ENCODE measurements around the gene SMIM17.
"Not testable (repeated sequence)": the region's sequence is repeated elsewhere in the genome, so short reads cannot be mapped to it uniquely, and the experiment has no call there.

The SMIM17 gene

DNA sequence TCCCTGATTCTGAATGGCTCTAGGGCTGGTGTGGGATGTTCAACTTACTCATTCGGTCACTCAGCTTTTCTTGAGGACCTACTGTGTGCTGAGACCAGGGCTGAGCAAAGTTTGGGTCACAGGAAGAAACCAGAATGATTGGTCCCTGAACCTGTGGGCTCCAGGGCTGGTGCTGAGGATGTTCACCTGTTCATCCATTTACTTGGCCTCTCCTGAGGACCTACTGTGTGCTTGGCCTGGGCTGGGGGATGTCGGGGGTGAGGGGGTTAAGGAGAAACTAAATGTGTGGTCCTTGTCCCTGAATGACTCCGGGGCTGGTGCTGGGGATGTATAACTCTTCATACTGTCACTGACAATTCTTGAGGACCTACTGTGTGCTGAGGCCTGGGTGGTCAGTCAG is 18.3 kb downstream of the SMIM17 start:
- DNase-seq, result no peak

DNA sequence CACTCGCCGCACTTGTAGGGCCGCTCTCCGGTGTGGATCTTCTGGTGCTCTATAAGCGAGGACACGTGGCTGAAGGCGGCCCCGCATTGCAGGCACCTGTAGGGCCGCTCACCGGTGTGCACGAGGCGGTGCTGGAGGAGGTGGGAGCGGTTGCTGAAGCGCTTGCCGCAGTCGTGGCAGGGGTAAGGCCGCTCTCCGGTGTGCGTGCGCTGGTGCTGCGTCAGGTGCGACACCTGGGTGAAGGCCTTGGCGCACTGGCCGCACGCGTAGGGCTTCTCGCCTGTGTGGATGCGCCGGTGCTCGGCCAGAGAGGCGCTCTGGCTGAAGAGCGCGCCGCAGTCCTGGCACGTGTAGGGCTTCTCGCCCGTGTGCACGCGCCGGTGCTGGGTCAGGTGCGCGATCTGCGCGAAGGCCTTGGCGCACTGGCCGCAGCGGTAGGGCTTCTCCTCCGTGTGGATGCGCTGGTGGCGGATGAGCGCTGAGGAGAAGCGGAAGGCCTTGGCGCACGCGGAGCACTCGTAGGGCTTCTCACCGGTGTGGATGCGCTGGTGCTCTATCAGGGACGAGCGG is 21.1 kb downstream of the SMIM17 start:
- DNase-seq, result no peak

DNA sequence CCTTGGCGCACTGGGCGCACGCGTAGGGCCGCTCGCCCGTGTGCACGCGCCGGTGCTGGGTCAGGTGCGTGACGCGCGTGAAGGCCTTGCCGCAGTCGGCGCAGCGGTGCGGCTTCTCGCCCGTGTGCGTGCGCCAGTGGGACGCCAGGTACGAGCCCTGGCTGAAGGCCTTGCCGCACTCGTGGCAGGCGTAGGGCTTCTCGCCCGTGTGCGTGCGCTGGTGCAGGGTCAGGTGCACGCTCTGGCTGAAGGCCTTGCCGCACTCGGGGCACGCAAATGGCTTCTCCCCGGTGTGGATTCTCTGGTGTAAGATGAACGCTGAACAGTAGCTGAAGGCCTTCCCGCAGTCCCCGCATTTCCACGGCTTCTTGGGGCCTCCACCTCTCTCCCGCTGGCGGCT is 21.6 kb downstream of the SMIM17 start:
- DNase-seq, result no peak

DNA sequence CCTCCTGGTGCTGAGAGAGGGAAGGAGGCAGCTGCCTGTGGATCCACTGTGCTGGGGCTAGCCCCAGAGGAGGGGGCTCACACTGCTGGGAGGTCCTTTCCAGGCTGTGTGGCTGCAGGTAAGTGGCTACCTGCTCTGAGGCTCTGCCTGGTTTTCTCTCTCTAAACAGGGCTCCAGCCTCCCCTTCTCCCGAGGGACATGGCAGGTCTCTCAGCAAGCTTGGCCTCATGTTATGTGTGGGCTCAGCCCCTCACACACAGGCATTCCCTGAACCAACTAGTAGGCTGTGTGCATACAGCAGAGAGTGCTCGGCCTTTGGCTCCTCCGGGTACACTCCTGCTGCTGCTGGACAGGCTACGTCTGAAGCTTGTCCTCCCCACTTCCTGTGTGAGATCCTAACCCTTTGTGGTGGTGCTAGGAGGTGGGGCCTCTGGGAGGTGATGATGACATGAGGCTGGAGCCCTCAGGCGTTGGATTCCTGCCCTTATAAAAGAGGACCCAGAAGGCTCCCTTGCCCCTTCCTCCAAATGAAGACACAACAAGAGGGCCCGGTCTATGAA is 24.4 kb downstream of the SMIM17 start:
- no peak for DNase-seq

DNA sequence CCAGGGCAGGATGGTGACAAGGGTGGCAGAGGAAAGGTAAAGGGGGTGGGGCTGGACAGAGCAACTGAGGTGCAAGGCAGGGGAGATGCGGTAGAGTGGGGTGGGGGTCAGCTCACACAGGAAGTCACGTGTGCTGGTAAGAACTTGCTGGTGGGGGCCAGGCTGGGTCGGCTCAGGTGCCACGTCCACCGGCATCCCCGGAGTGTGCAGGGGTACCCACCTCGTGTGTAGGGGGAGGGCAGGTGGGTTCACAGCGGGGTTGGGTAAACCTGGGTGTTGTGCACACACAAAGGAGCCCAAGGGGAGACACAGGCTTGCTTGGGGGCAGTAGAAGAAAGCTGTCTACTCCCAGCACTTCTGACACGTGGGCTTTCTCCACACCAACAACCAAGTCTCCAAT is 25.7 kb downstream of the SMIM17 start:
- no peak for DNase-seq

DNA sequence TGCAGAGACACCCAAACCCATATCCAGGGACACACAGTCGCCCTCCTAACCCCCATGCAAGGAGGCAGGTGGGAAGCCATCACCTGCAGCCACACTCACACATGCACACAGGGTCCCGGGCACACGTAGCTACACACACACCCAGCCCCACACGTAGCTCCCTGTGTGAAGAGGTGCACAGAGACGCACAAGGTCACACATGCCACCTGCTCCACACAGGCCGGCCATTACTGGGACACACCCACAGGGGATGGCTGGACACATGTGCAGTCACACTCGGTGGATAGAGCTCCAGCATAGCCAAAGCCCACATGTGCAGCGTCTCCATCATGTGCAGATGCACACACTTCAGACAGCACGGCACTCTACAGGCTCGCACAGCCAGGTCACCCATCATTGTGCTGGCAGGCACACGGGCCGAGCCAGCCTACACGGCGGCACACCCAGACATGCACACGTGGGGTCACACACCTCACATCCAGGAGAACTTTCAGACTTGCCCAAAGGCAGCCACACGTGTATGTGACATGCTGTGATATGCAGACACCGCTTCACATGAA is 27.5 kb downstream of the SMIM17 start:
- DNase-seq, result no peak

DNA sequence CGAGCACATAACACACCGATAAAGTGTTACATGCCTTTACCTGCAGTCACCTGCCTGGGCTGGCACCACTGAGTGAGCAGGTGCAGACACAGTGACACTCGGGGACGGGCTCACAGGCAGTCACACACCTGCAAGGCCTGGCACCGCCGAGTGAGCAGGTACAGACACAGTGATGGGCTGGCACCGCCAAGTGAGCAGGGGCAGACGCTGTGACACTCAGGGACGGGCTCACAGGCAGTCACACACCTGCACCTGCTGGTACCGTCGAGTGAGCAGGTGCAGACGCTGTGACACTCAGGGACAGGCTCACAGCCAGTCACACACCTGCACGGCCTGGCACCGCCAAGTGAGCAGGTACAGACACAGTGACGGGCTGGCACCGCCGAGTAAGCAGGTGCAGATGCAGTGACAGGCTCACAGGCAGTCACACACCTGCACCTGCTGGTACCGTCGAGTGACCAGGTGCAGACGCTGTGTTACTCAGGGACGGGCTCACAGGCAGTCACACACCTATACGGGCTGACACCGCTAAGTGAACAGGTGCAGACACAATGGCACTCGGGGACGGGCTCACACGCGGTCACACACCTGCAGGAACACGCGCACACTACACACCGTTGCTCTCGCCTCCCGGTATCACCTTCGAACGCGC is 28.1 kb downstream of the SMIM17 start:
- DNase-seq, result no peak

DNA sequence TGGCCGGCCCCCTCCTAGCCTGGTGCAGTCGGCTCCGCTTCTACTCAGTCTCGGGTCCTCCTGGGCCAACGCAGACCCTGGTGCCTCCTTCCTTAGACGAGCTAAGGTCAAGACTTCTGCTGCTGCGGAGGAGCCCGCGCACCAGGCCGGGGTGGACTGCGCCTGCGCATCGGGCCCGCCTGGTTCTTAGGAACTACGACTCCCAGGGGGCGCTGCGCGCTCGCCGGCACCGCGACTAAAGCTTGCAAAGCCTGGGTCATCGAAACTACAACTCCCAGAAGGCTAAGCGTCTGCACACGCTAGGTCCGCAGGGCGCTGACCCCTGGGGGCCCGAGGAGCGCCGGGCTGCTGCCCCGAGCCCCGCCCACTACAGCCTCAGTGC is 28.6 kb downstream of the SMIM17 start, which contains the start of gene ZNF835:
ZNF835 (minus strand) TSS at position 145 of the 382 bp plus-strand sequence. CDS start 6,559 bp downstream, outside the sequence.
- DNase-seq, result peak; percentile 4

DNA sequence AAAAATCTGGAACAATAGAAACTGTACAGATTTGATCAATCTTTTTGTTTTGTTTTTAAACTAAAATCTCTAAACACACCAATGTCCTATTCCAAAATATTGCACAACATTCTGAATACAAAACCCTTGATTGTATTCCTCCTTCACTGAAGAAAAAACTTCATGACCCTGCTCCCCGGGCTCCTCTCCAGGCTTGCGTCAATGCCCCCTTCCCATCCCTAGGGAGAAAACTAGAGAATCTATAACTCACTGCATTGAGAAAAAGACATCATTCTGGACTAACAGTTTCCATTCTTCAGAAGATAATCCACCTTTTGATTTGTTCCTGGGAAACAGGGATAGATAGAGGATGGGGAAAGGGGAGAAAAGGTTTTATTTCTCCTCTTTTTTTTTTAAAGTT is 29.7 kb downstream of the SMIM17 start:
- DNase-seq, result not testable (repeated sequence)

DNA sequence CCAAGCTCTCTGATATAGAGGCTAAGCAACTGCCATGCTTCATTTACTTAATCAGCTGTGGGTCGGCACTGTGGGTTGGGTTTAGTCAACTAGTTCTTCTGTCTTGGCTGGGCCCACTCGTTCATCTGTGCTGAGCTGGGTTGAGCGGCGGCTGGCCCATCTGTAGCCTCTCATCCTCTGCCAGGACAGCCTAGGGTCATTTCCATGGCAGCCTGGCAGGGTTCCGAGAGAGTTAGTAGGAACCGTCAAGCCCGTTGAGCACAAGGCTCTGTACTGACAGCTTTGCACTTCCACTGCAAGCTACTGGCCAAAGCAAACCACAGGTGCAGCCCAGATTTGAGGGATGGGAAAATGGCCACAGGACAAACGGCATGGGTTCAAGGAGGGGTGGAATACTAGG is 35.2 kb downstream of the SMIM17 start:
- DNase-seq, result no peak

DNA sequence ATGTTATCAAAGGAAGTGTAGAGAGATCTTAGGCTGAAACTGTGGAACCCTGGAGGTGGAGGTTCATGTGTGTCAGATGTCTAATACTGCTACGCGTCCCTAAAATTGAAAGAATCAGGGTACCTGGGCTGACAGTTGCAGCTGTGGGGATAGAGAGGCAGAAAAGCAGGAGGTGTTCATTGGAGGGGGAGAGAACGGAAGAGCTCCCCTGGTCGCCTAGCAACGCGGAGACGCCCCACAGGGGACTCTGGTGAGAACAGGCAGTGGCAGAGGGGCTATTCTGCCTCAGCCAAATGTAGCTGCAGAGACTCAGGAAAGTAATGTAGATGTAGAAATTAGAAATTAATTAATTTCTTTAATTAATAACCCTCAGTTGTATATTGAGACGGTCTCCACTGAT is 38.7 kb downstream of the SMIM17 start:
- no peak for DNase-seq

DNA sequence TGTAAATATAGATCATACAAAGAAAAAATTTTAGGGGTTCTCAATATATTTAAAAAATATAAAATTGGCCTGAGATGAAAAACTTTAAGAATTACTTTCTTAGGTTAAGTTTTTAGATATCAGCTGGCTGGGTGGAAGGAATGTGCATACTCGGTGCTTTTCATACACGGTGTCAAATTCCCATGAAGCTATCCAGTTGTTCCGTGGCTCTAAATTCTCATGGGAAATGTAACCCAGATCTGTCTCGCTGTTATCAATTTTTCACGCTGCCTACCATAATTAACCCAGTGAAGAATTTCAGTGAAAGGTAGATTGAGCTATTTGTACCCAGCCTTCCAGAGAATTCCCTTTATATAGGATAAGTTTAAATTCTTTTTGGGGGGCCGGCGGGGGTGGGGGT is 40.2 kb downstream of the SMIM17 start:
- no peak for DNase-seq

DNA sequence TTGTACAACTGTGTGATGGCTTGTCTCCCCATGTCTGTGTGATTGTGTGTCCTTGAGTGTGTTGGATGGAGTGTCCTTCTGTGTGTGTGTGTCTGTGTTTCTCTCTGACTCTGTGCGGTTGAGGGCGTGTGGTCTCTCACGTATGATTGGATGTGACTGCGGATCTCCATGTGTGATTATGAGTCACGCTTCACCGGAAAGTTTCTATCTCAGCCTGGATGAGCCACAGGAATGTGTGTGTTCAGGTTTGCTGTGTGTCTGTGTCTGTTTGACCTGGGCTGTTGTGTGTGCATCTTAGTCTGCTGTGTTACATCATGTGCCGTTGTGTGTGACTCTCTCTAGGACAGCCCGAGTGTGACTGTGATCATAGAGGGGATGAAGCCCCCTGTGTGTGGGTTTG is 44.1 kb downstream of the SMIM17 start:
- DNase-seq, result no peak

DNA sequence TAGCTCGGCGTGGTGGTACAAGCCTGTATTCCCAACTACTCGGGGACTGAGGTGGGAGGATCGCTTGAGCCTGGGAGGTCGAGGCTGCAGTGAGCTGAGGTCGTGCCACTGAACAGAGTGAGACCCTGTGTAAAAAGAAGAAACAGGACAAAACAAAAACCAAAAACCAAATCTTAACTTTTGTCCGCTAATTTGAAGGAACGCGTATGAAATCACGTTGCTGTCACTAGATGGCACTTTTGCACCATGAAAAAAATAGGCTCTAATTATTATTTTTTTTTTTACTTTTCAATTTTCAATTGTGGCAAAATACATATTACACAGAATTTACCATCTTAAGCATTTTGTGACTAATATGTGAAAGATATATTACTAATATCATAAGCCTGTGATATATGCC is 46.2 kb downstream of the SMIM17 start:
- no peak for DNase-seq

DNA sequence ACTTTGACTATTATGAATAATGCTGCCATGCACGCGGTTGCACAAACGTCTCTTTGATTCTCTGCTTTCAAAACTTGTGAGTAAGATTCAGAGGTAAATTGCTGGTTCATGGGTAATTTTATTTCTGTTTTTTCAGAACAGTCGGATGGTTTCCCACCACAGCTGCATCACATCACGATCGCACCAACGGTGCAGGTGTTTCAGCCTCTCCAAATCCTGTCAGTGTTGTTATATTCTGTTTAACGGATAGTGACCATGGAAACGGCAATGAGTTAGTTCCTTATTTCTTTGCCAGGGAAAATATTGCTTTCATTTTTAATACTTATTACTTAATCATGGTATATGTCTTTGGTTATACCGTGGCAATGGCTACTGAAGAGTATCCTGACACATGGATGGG is 47.7 kb downstream of the SMIM17 start:
- no peak for DNase-seq

DNA sequence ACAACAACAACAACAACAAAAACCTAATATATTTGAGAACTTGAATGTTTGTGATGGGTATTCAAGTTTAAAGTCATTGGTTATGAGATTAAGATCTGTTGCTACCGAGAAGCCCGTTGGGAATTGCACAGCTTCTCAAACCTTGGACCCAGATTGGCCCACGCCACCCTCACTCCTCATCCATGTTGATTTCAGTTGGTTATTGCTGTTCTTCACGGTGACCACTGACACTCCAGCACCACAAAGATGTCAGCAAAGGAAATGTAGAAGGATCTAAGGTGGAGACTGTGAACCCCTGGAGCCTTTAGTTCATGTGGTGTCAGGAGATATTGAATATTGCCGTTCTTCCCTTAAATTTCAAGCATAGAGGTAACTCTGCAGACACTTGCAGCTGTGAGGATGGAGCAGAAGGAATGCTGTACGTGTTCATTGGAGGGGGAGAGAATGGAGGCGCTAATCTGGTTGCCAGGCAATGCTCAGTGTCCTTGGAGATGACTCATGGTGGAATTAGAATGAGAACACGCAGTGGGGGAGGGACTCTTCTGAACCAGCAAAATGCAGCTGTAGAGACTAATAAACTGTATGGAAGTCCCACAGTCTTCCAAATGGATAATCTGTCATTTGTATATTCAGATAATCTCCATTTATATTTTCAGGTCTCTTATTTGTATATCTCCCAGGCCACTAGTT is 49.4 kb downstream of the SMIM17 start:
- no peak for DNase-seq

DNA sequence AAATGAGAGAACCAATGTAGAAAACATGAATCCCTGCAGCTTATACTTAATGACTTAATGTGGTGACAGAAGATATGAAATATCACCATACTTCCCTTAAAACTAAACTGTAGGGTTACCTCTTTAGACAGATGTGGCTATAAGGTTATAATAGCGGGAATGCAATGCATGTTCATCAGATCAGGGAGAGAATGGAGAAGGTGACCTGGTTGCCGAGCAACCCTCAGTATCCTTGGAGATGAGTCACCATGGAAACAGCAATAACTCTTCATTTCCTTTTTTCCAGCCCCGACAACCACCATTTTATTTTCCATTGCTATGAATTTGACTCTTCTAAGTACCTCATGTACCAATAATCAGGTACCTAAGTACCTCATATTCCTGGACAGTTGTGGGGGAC is 56.6 kb downstream of the SMIM17 start:
- no peak for DNase-seq

DNA sequence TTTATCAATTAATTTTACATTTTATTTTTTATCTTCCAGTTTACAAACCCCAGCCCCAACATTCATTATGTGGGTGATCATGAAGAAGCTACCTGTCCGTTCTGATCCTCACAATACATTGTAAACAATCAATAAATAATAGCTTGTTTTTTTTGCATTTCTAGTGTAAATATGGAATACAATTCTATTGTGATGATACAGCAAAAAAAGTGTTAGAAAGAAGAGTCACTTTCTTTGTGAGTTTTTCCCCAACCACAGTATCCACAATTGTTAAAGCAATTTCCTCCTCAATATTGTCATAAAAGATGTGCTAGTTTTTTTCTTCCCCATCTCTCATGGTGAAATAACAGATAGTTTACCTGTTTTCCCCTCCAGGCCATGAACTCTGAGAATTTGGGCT is 58.9 kb downstream of the SMIM17 start:
- no peak for DNase-seq

DNA sequence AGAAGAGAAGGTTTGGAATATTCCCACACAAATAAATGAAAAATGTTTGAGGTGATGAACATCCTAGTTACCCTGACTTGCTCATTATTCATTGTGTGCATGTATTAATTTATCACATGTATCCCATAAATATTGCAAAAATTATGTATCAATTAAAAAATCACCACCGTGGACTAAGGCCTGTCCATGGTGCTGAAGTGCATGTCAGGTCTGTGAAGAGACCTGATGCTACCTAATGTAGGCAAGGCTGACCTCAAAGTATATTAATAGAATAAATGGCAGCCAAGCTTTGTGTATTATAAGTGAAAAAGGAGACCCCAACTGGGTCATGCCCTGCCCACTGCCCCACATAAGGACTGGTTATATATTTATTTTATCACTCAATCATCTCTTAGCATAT is 63.0 kb downstream of the SMIM17 start:
- DNase-seq, result no peak

All from EL (cell line).